K562 (cell line): ENCODE measurements around the gene CDC42BPB.

Experiments used
- CTCF ChIP-seq, 3 experiments: IDR thresholded peaks in 2 of 3; conservative IDR thresholded peaks in 1 of 3; 2 replicates each; pipeline ENCODE4 v1.5.1; 2011 to 2012; ENCODE audit warnings: low read length in 3 of 3, mild to moderate bottlenecking in 3 of 3, control low read depth in 2 of 3, improper control_type of control experiment in 1 of 3, inconsistent platforms in 1 of 3, low read depth in 1 of 3, mixed read lengths in 1 of 3, moderate library complexity in 1 of 3; ENCODE audit not compliant: insufficient read depth in 2 of 3
- GTF2E2 ChIP-seq: fragments of 200-800 bp; sonication (Bioruptor generic); IDR thresholded peaks from 2 replicates; pipeline ENCODE4 v1.6.1; 2016; ENCODE audit warnings: missing genetic modification characterization, missing compliant biosample characterization
- JUN ChIP-seq, 2 experiments: sonication (generic) in 1 of 2; formaldehyde crosslinking in 1 of 2; IDR thresholded peaks; 2 replicates each; pipeline versions ENCODE4 v1.6.1 to v1.8.0; 2012 to 2022; ENCODE audit warnings: borderline replicate concordance in 2 of 2, mild to moderate bottlenecking in 2 of 2, improper control_type of control experiment in 1 of 2, low read depth in 1 of 2, low read length in 1 of 2, missing genetic modification reagents in 1 of 2
- NFYB ChIP-seq: IDR thresholded peaks from 2 replicates; pipeline ENCODE4 v1.6.1; 2011; ENCODE audit warnings: mild to moderate bottlenecking, moderate library complexity; ENCODE audit not compliant: insufficient read length; ENCODE audit errors: extremely low read depth
- TBL1XR1 ChIP-seq, 2 experiments: IDR thresholded peaks; 2 replicates each; pipeline ENCODE4 v1.6.1; 2012; ENCODE audit warnings: improper control_type of control experiment in 2 of 2, low read length in 2 of 2, mild to moderate bottlenecking in 1 of 2
- TEAD1 ChIP-seq, 2 experiments: fragments of 450-650 bp in 1 of 2; sonication (generic) in 1 of 2; formaldehyde crosslinking; IDR thresholded peaks; 2 replicates each; pipeline versions ENCODE4 v1.4.0 to v1.8.0; 2020 to 2022; ENCODE audit warnings: mild to moderate bottlenecking in 2 of 2, missing genetic modification reagents in 1 of 2
- USF2 ChIP-seq: sonication (generic); formaldehyde crosslinking; IDR thresholded peaks from 2 replicates; pipeline ENCODE4 v1.5.0; 2020; ENCODE audit warnings: missing genetic modification reagents
- ZNF175 ChIP-seq: fragments of 200-800 bp; sonication (Bioruptor generic); IDR thresholded peaks from 2 replicates; pipeline ENCODE4 v1.6.1; 2016; ENCODE audit warnings: low read depth, mild to moderate bottlenecking, missing genetic modification characterization, missing compliant biosample characterization

DNA sequence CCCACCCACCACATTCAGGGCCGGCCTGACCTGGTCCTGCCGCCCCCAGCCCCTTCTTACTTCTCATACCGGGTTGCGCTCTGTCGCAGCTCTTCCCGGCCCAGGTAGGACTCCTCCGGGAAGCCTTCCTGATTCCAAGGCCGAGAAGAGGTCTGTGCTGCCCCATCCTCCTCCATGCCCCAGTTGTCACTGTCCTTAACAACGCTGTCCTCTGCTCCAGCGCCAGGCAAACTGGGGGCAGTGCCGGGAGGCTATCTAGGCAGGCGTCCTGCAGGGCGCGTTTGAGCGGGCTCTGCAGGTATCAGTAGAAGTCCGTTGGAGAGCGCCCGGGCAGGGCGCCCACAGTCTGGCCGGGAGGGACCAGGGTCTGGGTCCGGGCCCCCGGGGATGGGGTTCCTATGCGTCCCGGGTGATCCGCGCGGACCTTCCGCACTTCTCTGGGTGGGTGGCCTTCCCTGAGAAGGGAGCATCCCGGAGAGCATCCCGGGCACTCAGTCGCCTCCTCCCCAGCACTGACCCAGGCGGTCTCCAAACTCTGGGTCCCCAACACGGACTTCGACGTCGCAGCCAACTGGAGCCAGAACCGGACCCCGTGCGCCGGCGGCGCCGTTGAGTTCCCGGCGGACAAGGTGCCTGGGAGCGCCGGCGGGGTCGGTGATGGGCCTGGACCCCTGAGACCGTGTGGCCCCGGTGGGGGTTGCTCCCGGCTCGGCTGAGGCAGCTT, 134.0 kb downstream of the CDC42BPB start:
- TF ChIP-seq USF2 (CRISPR knock-in tag) (no peak), NFYB (no peak), GTF2E2 (no peak), ZNF175 (no peak), TBL1XR1 (IDR thresholded peaks at IDR 0.05; ENCODE audit: low read length in 2 of 2) (no peak), TEAD1 (CRISPR knock-in tag; IDR thresholded peaks at IDR 0.05) (no peak), CTCF (IDR thresholded peaks at IDR 0.05 in 2 of 3, conservative IDR thresholded peaks at IDR 0.05 in 1 of 3; ENCODE audit: insufficient read depth in 2 of 3, low read depth in 1 of 3, low read length in 3 of 3) (no peak), JUN (IDR thresholded peaks at IDR 0.05; ENCODE audit: borderline replicate concordance, low read depth, low read length) (no peak), JUN (CRISPR knock-in tag; IDR thresholded peaks at IDR 0.05; ENCODE audit: borderline replicate concordance) (no peak)
